Activated CD4-positive, alpha-beta T cell treated with anti-CD3 and anti-CD28 coated beads, Interleukin-2, amount 50 U/mL, for 4 hours (primary cell): Measurements from ENCODE around the gene UBE2R2.
"Not testable (repeated sequence)": the region's sequence is repeated elsewhere in the genome, so short reads cannot be mapped to it uniquely, and the experiment has no call there.

Experiments
- DNase-seq, 2 experiments: peaks; one replicate each; pipeline ENCODE4 v3.0.0-alpha.2; 2020

UBE2R2 gene

DNA sequence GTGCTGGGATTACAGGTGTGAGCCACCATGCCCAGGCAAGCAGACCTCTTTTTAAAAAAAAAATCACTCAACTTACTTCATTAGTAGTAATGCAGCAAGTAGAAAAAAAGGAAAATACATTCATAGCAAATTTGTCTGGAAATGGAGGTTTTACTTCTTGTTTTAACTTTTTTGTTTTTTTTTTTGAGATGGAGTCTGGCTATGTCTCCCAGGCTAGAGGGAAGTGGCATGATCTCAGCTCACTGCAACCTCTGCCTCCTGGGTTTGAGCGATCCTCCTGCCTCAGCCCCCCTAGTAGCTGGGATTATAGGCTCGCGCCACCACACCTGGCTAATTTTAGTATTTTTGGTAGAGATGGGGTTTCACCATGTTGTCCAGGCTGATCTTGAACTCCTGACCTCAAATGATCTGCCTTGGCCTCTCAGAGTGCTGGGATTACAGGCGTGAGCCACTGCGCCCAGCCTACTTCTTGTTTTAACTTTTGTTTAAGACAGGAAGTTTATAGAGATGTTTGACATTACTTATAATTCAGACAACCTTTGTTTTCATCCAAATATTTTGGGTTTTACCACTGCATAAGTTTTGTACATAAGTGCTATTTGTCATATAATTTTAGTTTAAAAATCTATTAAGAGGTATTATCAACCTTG is 26.5 kb downstream of the UBE2R2 start:
- no peak for DNase-seq

DNA sequence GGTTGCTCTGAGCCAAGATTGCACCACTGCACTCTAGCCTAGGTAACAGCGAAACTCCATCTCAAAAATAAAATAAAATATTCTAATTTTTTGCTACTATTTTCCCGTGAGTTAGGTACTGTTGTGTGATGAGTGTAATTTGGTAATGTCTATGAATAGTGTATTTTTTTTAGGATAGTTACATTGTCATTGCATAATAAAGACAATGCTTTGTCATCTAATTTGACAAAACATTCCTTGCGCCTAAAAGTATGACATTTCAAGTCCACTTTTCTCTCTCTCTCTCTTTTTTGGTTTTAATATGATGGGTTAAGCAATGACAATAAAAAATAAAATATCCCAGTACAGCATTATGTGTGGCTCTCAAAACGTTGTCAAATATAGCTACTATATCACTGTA is 29.3 kb downstream of the UBE2R2 start:
- no peak for DNase-seq

DNA sequence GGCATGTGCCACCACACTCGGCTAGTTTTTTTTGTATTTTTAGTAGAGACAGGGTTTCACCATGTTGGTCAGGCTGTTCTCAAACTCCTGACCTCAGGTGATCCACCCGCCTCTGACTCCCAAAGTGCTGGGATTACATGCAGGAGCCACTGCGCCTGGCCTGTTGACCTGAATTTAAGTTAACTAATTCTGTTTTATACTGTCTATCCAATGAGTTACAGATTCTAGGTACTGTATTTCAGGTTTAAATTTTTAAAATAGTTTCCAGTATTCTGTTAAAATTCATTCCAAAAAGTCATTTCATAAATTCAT is 30.9 kb downstream of the UBE2R2 start:
- not testable (repeated sequence) for DNase-seq

DNA sequence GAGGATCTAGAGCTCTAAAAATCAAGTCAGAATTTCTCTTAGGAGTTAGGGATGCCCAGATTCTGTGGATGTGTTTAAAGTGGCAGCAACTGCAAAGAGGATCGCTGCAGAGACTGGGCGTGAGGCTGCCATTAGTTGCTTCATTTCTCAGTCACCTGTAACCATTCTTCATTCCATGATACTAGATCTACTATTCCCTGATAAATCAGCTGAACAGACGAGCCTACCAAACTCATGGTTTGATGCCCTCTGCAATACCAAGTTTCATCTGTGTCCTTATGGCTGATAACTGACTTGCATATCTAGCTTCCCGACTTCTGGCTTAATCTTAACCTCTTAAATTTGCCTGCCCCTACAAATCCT is 33.3 kb downstream of the UBE2R2 start:
- no peak for DNase-seq

DNA sequence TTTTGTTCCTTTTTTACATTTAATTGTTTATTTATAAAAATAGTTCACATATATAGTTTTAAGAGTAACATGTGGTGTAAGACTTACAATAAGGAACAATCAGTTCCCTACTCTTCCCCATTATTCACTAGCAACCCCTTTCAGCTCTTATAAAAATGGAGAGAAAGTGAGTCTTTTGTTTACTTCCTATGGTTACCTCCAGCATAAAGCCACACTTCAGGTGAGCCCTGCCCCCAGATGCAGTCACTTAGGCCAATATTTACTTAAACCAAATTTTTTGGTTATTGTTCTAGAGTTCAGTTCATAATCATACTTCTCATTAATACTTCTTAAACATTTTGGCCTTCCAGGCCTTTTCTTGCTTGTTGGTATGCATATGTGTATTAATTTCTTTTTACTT is 33.7 kb downstream of the UBE2R2 start:
- DNase-seq = no peak

DNA sequence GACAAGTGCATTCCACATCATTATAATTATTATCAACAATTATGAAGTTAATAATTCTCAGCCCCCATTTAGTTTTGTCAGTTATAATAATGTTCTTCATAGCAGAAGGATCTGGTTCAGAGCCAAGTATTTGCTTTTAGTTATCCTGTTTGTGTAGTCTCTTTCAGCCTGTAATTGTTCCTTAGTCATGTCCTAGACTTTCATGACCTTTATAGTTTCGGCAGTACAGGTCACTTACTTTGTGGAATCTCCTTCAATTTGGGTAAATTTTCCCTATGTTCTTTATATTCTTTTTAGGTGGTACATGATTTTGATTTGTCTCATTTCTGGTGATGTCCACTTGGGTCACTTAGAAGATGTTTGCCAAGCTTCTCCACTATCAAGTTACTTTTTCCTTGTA is 34.3 kb downstream of the UBE2R2 start:
- DNase-seq = no peak

DNA sequence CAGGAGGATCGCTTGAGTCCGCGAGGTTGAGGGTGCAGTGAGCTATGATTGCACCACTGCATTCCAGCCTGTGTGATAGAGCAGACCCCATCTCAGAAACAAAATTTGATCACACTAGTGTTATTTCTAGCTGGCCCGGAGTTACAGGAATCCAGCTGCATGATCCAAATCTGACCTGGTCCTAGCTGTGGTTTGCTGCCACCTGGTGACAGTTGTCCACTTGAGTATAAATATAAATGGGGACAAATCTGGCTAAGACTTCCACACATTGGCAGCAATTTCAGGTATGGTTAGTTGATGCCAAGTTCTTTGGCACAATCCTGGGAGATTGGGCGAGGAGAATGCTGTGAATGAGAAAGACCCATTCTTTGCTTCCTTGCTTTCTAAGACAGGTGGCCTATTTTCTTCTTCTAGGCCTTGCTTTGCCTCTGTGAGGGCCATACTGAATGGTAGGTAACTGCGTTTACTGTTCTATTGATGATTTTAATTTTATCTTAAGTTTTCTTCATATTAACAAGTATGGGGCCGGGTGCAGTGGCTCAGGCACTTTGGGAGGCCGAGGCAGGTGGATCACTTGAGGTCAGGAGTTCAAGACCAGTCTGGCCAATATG is 35.4 kb downstream of the UBE2R2 start:
- peak; percentile 55 to 56 for DNase-seq

DNA sequence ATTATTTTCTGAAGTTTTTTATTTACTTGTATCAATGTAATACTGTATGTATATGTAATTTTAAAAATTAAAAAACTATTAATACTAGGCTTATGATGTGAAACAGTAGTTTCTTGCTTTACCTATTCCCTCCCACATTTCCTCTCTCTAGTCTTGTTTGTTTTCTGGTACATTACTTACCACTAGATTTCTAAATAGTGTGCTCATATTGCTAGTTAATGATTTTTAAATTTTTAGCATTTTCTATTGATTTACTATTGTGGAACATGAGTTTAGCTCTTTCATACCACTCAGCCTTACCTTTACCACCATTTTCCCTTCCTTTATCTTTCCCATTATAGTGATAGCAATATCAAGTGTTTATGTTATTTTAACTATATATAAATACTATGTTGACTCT is 39.3 kb downstream of the UBE2R2 start:
- no peak for DNase-seq

DNA sequence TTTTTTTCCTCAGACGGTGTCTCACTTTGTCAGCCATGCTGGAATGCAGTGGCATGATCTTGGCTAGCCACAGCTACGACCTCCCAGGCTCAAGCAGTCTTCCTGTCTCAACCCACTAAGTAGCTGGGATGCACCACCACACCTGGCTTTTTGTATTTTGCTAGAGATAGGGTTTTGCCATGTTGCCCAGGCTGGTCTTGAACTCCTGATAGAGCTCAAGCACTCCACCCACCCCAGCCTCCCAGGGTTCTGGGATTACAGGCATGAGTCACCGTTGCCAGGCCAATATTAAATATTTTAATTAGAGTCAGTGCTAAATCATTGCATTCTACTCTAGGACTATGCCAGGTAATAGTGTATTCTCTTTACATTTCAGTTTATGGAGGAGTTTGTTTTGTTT is 41.5 kb downstream of the UBE2R2 start:
- no peak for DNase-seq

DNA sequence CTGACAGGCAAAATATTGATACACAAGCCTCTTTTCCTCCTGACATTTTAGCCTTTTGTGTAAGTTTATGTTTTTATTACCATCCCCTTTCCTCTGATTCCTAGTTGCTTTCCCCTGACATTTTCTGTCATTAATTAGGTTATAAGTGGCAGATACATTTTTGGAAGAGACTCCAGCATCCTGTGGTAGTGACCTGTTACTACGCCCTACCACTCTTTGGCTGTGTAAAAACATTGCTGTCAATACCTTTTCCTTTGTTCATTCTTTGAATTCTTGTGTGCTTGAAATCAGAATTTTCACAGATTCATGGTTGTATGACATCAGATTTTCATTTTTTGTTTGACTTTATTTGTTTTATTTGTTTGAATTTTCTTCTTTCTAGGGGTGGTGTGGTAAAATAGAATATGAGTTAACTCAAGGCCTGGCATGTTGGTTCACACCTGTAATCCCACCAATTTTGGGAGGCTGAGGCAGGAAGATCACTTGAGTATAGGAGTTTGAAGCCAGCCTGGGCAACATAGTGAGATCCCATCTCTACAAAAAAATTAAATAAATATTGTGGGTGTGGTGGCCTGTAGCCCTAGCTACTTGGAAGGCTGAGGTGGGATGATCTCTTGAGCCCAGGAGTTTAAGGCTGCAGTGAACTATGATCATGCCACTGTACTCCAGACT is 43.4 kb downstream of the UBE2R2 start:
- DNase-seq = no peak

DNA sequence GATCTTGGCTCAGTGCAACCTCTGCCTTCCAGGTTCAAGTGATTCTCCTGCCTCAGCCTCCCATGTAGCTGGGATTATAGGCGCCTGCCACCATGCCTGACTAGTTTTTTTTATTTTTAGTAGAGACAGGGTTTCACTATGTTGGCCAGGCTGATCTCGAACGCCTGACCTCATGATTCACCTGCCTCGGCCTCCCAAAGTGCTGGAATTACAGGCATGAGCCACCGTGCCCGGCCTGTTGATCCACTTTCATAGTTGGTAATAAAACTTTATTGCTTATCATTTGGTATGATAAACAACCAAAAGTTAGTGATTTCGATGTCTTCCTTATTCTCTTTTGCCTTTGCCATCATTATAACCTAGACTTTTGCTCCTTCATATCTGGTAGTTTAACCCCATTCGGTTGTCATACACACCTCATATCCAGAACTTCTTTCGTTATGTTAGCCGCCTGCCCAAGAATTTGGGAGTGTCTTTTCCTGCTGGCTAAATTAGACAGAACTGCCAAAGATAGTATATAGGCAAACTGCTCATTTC is 45.0 kb downstream of the UBE2R2 start:
- no peak for DNase-seq

DNA sequence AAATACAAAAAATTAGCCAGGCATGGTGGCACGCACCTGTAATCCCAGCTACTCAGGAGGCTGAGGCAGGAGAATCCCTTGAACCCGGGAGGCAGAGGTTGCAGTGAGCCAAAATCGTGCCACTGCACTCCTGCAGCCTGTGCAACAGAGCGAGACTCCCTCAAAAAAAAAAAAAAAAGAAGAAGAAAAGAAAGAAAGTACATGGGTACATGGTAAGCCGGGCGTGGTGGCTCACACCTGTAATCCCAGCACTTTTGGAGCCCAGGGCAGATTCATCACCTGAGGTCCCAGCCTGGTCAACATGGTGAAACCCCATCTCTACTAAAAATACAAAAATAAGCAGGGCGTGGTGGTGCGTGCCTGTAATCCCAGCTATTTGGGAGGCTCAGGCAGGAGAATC is 46.1 kb downstream of the UBE2R2 start:
- not testable (repeated sequence) for DNase-seq

DNA sequence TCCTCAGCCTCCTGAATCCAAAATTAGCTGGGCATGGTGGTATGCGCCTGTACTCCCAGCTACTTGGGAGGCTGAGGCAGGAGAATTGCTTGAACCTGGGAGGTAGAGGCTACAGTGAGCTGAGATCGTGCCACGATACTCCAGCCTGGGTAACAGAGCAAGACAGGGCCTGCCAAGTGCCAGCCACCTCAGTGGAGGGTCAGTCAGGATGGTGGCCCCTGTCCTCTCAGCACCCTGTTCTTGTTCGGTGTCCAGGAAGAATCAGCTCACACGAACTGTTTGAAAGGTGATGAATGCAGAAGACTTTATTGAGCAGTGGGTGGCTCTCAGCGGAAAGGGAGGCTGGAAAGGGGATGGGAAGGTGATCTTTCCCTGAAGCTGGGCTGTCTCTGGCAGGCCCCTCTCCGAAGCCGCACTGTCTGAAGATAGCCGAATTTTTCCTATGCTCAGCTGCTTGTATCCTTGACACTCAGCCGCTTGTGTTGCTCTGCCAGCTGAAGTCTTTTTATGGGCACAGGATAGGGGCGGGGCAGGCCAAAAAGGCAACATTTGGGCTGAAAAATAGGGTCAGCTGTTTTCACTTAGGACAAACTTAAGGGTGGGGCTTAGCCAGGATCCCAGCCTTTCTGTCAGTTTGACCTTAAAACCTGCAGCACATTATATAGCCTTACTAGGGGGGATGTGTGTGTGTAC is 50.9 kb downstream of the UBE2R2 start:
- no peak for DNase-seq

DNA sequence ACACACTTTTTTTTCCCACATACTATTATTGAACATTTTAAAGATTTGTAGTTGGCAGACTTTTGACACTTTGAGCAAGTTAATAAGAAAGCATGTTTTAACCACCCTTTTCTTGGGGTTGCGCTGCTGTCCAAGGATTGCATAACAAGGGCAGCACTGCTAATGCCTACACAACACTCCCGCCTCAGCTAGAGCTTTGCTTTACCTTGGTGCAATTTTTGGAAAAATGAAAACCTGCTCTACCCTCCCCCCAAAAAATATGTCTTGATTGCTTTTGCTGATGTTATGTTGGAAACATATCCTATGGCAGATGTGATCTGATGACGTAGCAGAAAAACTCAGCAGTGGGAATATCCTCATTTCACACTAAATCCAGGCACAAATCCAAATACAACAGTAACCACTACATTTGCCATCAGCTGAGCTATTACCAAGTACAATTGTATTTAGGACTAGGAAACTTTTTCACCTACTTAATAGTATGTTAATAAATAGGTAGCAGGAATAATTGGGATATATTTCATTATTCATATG is 51.5 kb downstream of the UBE2R2 start:
- no peak for DNase-seq

DNA sequence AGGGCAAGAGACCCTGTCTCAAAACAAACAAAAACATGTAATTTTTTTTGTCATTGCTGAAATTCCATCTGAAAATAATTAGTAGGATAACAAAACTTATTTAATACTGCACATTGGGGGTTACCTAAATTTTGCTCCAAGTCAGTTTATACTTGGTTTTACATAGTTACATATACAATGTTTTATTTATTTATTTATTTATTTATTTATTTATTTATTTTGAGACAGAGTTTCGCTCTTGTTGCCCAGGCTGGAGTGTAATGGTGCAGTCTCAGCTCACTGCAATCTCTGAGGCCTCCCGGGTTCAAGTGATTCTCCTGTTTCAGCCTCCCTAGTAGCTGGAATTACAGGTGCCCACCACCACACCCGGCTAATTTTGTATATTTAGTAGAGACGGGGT is 52.3 kb downstream of the UBE2R2 start:
- DNase-seq = not testable (repeated sequence)

DNA sequence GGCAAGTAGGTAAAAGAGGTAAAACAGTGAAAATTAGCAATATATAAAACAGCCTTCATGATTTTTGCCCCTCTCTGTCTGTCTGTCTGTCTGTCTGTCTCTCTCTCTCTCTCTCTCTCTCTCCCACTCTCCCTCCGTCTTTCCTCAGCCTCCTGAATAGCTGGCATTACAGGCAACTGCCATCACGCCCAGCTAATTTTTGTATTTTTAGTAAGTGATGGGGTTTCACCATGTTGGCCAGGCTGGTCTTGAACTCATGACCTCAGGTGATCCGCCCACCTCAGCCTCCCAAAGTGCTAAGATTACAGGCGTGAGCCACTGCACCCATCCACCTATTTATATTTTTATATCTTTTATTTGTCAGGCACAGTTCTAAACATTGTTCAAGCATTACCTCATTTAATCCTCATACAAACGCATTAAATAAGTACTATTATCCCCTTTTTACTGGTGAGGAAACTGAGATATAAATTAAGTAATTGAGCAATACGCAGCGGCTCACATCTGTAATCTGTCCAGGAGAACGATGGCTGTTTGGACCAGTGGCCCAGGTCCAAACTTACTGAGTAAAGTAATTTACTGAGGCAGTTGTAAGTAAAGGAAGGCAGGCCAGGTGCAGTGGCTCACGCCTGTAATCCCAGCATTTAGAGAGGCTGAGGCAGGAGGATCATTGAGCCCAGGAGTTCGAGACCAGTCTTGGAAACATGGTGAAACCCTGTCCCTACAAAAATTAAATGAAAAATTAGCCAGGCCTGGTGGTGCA is 60.9 kb downstream of the UBE2R2 start:
- no peak for DNase-seq

DNA sequence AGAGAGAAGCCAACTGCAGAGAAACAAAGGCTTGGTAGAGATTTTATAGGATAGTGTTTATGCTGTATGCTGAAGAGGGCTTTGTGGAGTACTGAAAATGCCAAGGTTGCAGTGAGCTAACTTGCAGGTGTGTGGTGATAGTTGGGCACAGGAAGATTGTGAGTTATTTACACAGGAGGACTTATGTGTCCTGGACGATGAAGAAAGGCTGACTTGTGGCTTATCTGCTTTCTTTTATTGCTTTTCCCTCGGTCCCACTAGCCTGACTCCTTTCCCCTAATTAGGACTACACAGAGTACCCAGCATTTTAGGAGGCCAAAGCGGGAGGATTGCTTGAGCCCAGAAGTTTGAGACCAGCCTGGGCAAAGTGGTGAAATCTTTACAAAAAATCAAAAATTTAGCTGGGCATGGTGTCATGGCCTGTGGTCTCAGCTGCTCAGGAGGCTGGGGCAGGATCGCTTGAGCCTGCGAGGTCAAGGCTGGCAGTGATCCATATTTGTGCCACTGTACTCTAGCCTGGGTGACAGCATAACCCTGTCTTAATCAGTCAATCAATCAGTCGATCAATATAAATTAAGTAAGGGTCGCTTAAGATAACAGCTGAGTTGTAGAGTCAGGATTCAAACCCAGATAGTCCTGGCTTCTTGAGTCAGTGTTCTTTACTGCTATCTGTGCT is 61.9 kb downstream of the UBE2R2 start:
- DNase-seq = no peak

DNA sequence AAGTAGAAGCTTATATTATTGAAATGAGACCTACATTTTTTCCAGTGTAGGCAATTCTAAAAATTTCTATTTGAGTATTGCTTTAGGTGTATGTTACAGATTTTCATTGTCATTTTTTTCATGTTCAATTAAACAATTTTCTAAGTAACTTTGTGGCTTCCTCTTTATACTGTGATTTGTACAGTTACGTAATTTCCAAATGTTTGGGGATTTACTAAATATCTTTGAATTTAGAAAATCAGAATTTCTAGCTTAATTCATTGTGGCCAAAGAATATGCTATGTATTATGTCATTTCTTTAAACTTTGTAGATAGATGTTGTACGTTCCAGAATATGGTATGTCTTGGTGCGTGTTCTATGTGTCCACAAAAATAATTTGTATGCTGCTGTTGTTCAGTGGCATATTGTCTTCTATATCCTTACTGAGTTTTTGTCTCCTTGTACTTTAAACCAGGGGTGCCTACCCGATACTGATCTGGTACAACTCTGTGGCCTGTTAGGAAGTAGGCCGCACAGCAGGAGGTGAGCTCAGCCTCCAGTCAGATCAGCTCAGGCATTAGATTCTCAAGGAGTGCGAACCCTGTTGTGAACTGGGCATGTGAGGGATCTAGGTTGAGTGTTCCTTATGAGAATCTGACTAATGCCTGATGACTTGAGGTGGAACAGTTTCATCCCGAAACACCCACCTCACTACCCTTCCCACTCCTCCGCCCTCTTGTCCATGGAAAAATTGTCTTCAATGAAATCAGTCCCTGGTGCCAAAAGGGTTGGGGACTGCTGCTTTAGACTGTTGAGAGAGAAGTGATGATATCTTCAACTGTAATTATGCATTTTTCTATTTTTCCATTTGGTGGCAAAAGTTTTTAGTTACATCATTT is 63.5 kb downstream of the UBE2R2 start:
- DNase-seq = no peak

DNA sequence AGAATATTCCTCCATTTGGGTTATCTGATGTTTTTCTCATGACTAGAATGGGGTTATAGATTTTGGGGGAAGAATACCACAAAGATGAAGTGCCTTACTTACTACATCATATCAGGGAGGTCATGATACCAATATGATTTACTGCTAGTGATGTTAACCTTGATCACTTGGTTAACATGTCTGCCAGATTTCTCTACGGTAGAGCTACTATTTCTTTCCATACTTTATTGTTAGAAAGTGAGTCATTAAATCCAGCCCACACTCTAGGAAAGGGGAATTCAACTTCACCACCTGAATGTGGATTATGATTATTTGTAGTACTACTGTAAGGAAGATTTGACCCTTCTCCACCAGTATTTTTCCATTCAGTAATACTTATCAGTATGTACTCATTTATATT is 64.7 kb downstream of the UBE2R2 start:
- DNase-seq = no peak

DNA sequence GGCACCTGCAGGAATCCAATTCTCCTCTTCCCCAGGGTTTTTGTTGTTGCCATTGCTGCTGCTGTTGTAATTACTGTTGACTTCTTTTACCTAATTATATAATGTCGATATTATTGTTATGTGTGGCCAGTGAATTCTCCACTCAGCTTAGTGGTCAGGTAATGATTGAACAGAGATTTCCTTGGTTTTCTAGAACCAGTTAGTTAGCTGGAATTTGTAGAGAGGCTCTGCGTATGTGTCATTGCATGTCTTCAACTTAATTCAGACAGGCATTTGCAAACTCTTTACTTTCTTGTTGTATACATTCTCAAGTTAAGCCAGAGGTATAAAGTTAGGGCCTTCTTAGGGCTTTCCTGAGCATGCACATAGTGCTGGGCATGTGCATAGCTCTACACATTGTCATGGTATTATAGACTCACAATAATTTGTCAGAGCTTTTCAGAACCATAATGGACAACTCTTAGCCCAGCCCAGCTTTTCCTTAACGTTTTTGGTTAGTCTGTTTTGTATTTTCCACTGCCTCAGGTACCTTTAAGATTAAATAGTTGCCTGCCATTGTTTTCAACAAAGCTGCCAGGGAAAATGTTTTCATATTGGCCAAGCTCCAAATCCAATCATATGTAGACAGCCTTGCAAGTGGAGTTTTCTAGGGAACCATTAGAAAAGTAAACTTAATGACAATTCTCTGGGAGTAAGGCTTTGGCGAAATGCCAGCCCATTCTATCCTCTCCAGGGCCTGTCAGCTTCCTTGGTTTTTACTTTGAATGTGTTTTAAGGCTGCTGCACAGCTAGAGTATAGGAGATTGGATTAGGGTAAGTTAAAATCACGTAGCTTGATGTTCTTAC is 68.1 kb downstream of the UBE2R2 start:
- DNase-seq = no peak
